Measurements from ENCODE around the gene ISLR. TPM values are rescaled to one million over a fixed set of nuclear protein-coding genes. Genes with fewer than 3 reads are reported as not detected.

Gene ISLR
- total and polyA plus RNA-seq, 10 donors: 13.4 to 69.4 (median 24.0) TPM

GRCh38 chr15:74178326-74179100, 5.0 kb downstream of the ISLR start:
- peaks cover 0 to 54% (median 29%) of the 10 kb centered on the region in 6 donors for H3K4me1 ChIP-seq
- H3K4me3 ChIP-seq: no peak overlapping the region
- no peaks in the 10 kb centered on the region for H3K9me3 ChIP-seq
- H3K27me3 ChIP-seq (replicated peaks in 1 of 7): no peaks in the 10 kb centered on the region
- intact Hi-C loops (cut with DNase I; ENCODE audit: low total_unique reads): no loop called here
- TF ChIP-seq, protein P1, sequence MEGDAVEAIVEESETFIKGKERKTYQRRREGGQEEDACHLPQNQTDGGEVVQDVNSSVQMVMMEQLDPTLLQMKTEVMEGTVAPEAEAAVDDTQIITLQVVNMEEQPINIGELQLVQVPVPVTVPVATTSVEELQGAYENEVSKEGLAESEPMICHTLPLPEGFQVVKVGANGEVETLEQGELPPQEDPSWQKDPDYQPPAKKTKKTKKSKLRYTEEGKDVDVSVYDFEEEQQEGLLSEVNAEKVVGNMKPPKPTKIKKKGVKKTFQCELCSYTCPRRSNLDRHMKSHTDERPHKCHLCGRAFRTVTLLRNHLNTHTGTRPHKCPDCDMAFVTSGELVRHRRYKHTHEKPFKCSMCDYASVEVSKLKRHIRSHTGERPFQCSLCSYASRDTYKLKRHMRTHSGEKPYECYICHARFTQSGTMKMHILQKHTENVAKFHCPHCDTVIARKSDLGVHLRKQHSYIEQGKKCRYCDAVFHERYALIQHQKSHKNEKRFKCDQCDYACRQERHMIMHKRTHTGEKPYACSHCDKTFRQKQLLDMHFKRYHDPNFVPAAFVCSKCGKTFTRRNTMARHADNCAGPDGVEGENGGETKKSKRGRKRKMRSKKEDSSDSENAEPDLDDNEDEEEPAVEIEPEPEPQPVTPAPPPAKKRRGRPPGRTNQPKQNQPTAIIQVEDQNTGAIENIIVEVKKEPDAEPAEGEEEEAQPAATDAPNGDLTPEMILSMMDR (IDR thresholded peaks at IDR 0.05 in 8 of 11, conservative IDR thresholded peaks at IDR 0.05 in 3 of 11): no peak
- TF ChIP-seq POLR2AphosphoS5 (IDR thresholded peaks at IDR 0.05): no peak
- TF ChIP-seq POLR2A (IDR thresholded peaks at IDR 0.05): no peak
- DNase-seq: peak; percentile 37
- H3K36me3 ChIP-seq: no peaks in the 10 kb centered on the region
- WGBS, 5 donors: 73 to 87% (median 78%) methylated on average over 5 to 7 of the region's 7 CpGs
- H3K27ac ChIP-seq: peak overlapping the region in 5 of 8 donors; percentile 54 to 71 (median 67)

GRCh38 chr15:74179101-74179841, 5.8 kb downstream of the ISLR start:
- Histone ChIP-seq H3K36me3 (no peaks in the 10 kb centered on the region), H3K4me1 (peaks cover 0 to 54% (median 26%) of the 10 kb centered on the region in 6 donors), H3K9me3 (no peaks in the 10 kb centered on the region), H3K27me3 (replicated peaks in 1 of 7) (no peaks in the 10 kb centered on the region), H3K27ac (peak overlapping the region in 6 of 8 donors; percentile 51 to 71 (median 64)), H3K4me3 (no peak overlapping the region)
- peak; percentile 81 for DNase-seq
- WGBS, 5 donors: 39 to 75% (median 61%) methylated on average over 11 to 13 of the region's 13 CpGs
- TF ChIP-seq POLR2AphosphoS5 (IDR thresholded peaks at IDR 0.05): peak; percentile 75 to 89 (median 83)
- TF ChIP-seq POLR2A (IDR thresholded peaks at IDR 0.05): no peak
- intact Hi-C loops (cut with DNase I; ENCODE audit: low total_unique reads): no loop called here

GRCh38 chr15:74179983-74180880, 6.7 kb downstream of the ISLR start:
- Histone ChIP-seq H3K27ac (peak overlapping the region in 6 of 8 donors; percentile 13 to 71 (median 64)), H3K9me3 (no peaks in the 10 kb centered on the region), H3K4me1 (peaks cover 0 to 53% (median 26%) of the 10 kb centered on the region in 6 donors), H3K36me3 (no peaks in the 10 kb centered on the region), H3K27me3 (replicated peaks in 1 of 7) (no peaks in the 10 kb centered on the region), H3K4me3 (no peak overlapping the region)
- DNase-seq: peak; percentile 73
- intact Hi-C loops (cut with DNase I; ENCODE audit: low total_unique reads): no loop called here
- TF ChIP-seq POLR2AphosphoS5 (IDR thresholded peaks at IDR 0.05) (no peak), POLR2A (IDR thresholded peaks at IDR 0.05) (no peak)
- TF ChIP-seq, protein P1 (IDR thresholded peaks at IDR 0.05 in 8 of 11, conservative IDR thresholded peaks at IDR 0.05 in 3 of 11): no peak
- WGBS, 5 donors: 65 to 76% (median 72%) methylated on average over 9 to 17 of the region's 17 CpGs

GRCh38 chr15:74180881-74181602, 7.5 kb downstream of the ISLR start:
- peak overlapping the region in 1 of 8 donors; percentile 71 for H3K27ac ChIP-seq
- 78 to 87% (median 80%) methylated on average over 19 to 21 of the region's 21 CpGs for WGBS, 5 donors
- TF ChIP-seq POLR2A (IDR thresholded peaks at IDR 0.05): no peak
- TF ChIP-seq, protein P1 (IDR thresholded peaks at IDR 0.05 in 8 of 11, conservative IDR thresholded peaks at IDR 0.05 in 3 of 11): no peak
- no peak for TF ChIP-seq POLR2AphosphoS5 (IDR thresholded peaks at IDR 0.05)

More at GRCh38 chr15:74180881-74181602, 7.5 kb downstream of the ISLR start:
- Histone ChIP-seq H3K9me3 (no peaks in the 10 kb centered on the region), H3K4me3 (no peak overlapping the region), H3K36me3 (no peaks in the 10 kb centered on the region), H3K27me3 (replicated peaks in 1 of 7) (no peaks in the 10 kb centered on the region), H3K4me1 (peaks cover 0 to 47% (median 24%) of the 10 kb centered on the region in 6 donors)
- peak; percentile 54 for DNase-seq
- intact Hi-C loops (cut with DNase I; ENCODE audit: low total_unique reads): no loop called here
